Kidney epithelial cell (primary cell): ENCODE measurements around the gene EPHX1. TPM values are rescaled to one million over a fixed set of nuclear protein-coding genes. Genes with fewer than 3 reads are reported as not detected.
"Not testable (repeated sequence)": the region's sequence is repeated elsewhere in the genome, so short reads cannot be mapped to it uniquely, and the experiment has no call there.

Experiments
- DNase-seq: peaks from one replicate; pipeline ENCODE4 v3.0.0-alpha.2; 2010; ENCODE audit warnings: low read depth
- H3K27me3 ChIP-seq: 2 replicates; pipeline ENCODE4 v1.6.0; 2011; ENCODE audit warnings: low read length; ENCODE audit not compliant: control insufficient read depth, insufficient read depth
- H3K36me3 ChIP-seq: 2 replicates; pipeline ENCODE4 v1.5.1; 2011; ENCODE audit warnings: low read length; ENCODE audit not compliant: control insufficient read depth, insufficient read depth
- H3K4me3 ChIP-seq: 2 replicates; pipeline ENCODE4 v1.5.1; 2011; ENCODE audit warnings: low read depth, mild to moderate bottlenecking, control low read depth, low read length
- CTCF ChIP-seq: IDR thresholded peaks from 2 replicates; pipeline ENCODE4 v1.5.1; 2011; ENCODE audit warnings: mild to moderate bottlenecking, moderate library complexity, low read length, control low read depth, inconsistent platforms; ENCODE audit not compliant: insufficient read depth, poor library complexity, severe bottlenecking
- total RNA-seq: library from RNA; depleted of rRNA; stranded (reverse); fragments of >200 nt; gene quantifications from 2 replicates; pipeline ENCODE4 v1.2.3, GENCODE V29; 2015

EPHX1 gene
- total RNA-seq, 1 donor from 2014 or later = 23.6 TPM

- Histone ChIP-seq H3K4me3 (no peak overlapping the region), H3K36me3 (no peaks in the 10 kb centered on the region), H3K27me3 (no peaks in the 10 kb centered on the region)
- no peak for DNase-seq
- no peak for TF ChIP-seq CTCF
Observed at GRCh38 chr1:225885336-225885735, 75.4 kb downstream of the EPHX1 start.

- no peak overlapping the region for H3K4me3 ChIP-seq
- H3K36me3 ChIP-seq = no peaks in the 10 kb centered on the region
- no peaks in the 10 kb centered on the region for H3K27me3 ChIP-seq
- TF ChIP-seq CTCF = no peak
- no peak for DNase-seq
Observed at GRCh38 chr1:225886159-225887029, 76.5 kb downstream of the EPHX1 start.

- H3K27me3 ChIP-seq = no peaks in the 10 kb centered on the region
- no peak for DNase-seq
- H3K4me3 ChIP-seq = no peak overlapping the region
- no peak for TF ChIP-seq CTCF
- no peaks in the 10 kb centered on the region for H3K36me3 ChIP-seq
Observed at GRCh38 chr1:225887030-225887314, 77.0 kb downstream of the EPHX1 start.

- H3K27me3 ChIP-seq = not testable (repeated sequence)
Observed at GRCh38 chr1:225887554-225888288, 77.8 kb downstream of the EPHX1 start.

GRCh38 chr1:225888289-225888897 is 78.5 kb downstream of the EPHX1 start:
- Histone ChIP-seq H3K36me3 (no peaks in the 10 kb centered on the region), H3K4me3 (no peak overlapping the region), H3K27me3 (no peaks in the 10 kb centered on the region)
- no peak for DNase-seq
- no peak for TF ChIP-seq CTCF

More at GRCh38 chr1:225887554-225888288, 77.8 kb downstream of the EPHX1 start:
- not testable (repeated sequence) for DNase-seq, H3K36me3 ChIP-seq, H3K4me3 ChIP-seq

- TF ChIP-seq CTCF = no peak
- H3K27me3 ChIP-seq = no peaks in the 10 kb centered on the region
- H3K36me3 ChIP-seq = no peaks in the 10 kb centered on the region
- DNase-seq = no peak
- no peak within 1 kb of the TSS for H3K4me3 ChIP-seq
Observed at GRCh38 chr1:225888898-225889601, 79.1 kb downstream of the EPHX1 start, which contains the start of gene LEFTY1. LEFTY1 (minus strand) TSS chr1:225889146; CDS start chr1:225889066, 80 bp downstream.
